ENCODE results near the gene ADARB2. TPM values are rescaled to one million over a fixed set of nuclear protein-coding genes. Genes with fewer than 3 reads are reported as not detected.

Gene ADARB2
- total and polyA plus RNA-seq, 10 of the 15 experiments (the other 5 are each of a cell fraction or from before 2014, with no cell fraction given), result 0.02 to 4.1 (median 0.76) TPM

DNA sequence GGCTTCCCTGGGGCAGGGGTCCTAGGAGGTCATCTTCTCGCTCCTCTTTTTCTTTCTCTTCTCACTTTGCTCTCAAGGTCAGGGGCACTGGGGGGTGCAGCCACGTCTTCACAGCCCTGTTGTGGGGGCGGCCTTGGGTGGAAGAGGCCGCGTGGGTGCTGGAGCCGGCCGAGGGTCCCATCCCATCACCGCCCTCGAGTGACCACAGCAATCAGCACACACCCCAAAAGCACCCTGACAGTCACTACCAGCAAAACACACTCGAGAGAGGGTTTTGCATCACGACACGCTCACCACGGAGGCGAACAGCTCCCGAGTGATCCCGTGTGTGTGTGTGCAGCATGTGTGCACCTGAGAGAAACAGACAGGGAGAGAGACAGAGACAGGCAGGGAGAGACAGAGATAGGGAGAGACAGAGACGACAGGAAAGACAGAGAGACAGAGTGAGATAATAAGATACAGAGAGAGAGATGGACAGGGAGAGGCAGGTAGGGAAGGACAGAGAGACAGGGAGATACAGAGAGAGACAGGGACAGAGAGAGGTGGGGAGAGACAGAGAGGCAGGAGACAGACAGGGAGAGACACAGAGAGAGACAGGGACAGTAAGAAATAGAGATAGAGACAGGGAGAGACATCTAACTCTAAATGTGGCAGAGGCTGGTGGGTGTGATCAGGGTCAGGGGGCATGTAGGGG lies 580.3 kb downstream of the ADARB2 start (continued):
- TF ChIP-seq, protein P1, sequence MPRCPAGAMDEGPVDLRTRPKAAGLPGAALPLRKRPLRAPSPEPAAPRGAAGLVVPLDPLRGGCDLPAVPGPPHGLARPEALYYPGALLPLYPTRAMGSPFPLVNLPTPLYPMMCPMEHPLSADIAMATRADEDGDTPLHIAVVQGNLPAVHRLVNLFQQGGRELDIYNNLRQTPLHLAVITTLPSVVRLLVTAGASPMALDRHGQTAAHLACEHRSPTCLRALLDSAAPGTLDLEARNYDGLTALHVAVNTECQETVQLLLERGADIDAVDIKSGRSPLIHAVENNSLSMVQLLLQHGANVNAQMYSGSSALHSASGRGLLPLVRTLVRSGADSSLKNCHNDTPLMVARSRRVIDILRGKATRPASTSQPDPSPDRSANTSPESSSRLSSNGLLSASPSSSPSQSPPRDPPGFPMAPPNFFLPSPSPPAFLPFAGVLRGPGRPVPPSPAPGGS (IDR thresholded peaks at IDR 0.05; ENCODE audit: borderline replicate concordance, insufficient read depth, low read depth, low read length, poor library complexity, severe bottlenecking), result no peak
- TF ChIP-seq BMI1 (IDR thresholded peaks at IDR 0.05; ENCODE audit: borderline replicate concordance) (no peak), CHD2 (IDR thresholded peaks at IDR 0.05; ENCODE audit: borderline replicate concordance, low read depth, low read length) (no peak)
- TF ChIP-seq, protein P2, sequence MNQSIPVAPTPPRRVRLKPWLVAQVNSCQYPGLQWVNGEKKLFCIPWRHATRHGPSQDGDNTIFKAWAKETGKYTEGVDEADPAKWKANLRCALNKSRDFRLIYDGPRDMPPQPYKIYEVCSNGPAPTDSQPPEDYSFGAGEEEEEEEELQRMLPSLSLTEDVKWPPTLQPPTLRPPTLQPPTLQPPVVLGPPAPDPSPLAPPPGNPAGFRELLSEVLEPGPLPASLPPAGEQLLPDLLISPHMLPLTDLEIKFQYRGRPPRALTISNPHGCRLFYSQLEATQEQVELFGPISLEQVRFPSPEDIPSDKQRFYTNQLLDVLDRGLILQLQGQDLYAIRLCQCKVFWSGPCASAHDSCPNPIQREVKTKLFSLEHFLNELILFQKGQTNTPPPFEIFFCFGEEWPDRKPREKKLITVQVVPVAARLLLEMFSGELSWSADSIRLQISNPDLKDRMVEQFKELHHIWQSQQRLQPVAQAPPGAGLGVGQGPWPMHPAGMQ (IDR thresholded peaks at IDR 0.05; ENCODE audit: borderline replicate concordance), result no peak

DNA sequence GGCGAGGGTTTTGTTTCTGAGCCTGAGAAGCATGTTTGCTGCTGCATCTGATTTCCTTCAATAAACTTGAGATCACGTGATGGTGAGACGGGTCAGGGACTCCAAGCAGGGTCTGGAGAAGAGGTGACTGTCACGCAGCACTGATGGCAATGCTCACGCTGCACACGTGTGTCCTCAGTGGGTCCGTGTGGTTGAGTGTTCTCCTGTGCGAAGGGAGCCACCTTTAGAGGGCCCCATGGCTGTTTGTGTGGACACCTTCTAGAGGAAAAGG lies 580.8 kb downstream of the ADARB2 start:
- H4K20me1 ChIP-seq (ENCODE audit: control insufficient read depth, insufficient read depth), result no peaks in the 10 kb centered on the region
- H3K4me3 ChIP-seq, result no peak overlapping the region
- TF ChIP-seq JUND (IDR thresholded peaks at IDR 0.05; ENCODE audit: low read depth, low read length) (no peak), RCOR1 (conservative IDR thresholded peaks at IDR 0.05; ENCODE audit: low read depth, low read length) (no peak), WRNIP1 (IDR thresholded peaks at IDR 0.05; ENCODE audit: borderline replicate concordance, low read depth, low read length) (no peak), CEBPB (IDR thresholded peaks at IDR 0.05; ENCODE audit: borderline replicate concordance in 1 of 2, low read depth in 2 of 2, low read length in 2 of 2) (no peak), CBFB (IDR thresholded peaks at IDR 0.05; ENCODE audit: low read depth) (no peak), ZNF384 (IDR thresholded peaks at IDR 0.05; ENCODE audit: borderline replicate concordance, low read depth, low read length) (no peak)
- TF ChIP-seq, protein P3, sequence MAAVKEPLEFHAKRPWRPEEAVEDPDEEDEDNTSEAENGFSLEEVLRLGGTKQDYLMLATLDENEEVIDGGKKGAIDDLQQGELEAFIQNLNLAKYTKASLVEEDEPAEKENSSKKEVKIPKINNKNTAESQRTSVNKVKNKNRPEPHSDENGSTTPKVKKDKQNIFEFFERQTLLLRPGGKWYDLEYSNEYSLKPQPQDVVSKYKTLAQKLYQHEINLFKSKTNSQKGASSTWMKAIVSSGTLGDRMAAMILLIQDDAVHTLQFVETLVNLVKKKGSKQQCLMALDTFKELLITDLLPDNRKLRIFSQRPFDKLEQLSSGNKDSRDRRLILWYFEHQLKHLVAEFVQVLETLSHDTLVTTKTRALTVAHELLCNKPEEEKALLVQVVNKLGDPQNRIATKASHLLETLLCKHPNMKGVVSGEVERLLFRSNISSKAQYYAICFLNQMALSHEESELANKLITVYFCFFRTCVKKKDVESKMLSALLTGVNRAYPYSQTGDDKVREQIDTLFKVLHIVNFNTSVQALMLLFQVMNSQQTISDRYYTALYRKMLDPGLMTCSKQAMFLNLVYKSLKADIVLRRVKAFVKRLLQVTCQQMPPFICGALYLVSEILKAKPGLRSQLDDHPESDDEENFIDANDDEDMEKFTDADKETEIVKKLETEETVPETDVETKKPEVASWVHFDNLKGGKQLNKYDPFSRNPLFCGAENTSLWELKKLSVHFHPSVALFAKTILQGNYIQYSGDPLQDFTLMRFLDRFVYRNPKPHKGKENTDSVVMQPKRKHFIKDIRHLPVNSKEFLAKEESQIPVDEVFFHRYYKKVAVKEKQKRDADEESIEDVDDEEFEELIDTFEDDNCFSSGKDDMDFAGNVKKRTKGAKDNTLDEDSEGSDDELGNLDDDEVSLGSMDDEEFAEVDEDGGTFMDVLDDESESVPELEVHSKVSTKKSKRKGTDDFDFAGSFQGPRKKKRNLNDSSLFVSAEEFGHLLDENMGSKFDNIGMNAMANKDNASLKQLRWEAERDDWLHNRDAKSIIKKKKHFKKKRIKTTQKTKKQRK (IDR thresholded peaks at IDR 0.05; ENCODE audit: low read depth, low read length), result no peak
- TF ChIP-seq, protein P4, sequence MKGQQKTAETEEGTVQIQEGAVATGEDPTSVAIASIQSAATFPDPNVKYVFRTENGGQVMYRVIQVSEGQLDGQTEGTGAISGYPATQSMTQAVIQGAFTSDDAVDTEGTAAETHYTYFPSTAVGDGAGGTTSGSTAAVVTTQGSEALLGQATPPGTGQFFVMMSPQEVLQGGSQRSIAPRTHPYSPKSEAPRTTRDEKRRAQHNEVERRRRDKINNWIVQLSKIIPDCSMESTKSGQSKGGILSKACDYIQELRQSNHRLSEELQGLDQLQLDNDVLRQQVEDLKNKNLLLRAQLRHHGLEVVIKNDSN (IDR thresholded peaks at IDR 0.05; ENCODE audit: borderline replicate concordance, extremely low read length, insufficient read depth, low read depth, low read length), result no peak
- TF ChIP-seq, protein P5, sequence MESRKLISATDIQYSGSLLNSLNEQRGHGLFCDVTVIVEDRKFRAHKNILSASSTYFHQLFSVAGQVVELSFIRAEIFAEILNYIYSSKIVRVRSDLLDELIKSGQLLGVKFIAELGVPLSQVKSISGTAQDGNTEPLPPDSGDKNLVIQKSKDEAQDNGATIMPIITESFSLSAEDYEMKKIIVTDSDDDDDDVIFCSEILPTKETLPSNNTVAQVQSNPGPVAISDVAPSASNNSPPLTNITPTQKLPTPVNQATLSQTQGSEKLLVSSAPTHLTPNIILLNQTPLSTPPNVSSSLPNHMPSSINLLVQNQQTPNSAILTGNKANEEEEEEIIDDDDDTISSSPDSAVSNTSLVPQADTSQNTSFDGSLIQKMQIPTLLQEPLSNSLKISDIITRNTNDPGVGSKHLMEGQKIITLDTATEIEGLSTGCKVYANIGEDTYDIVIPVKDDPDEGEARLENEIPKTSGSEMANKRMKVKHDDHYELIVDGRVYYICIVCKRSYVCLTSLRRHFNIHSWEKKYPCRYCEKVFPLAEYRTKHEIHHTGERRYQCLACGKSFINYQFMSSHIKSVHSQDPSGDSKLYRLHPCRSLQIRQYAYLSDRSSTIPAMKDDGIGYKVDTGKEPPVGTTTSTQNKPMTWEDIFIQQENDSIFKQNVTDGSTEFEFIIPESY (IDR thresholded peaks at IDR 0.05), result no peak
- CTCF ChIA-PET, result no interaction called here
- H3K9me3 ChIP-seq (replicated peaks; ENCODE audit: control insufficient read depth, insufficient read depth, low read length), result no peaks in the 10 kb centered on the region
- intact Hi-C loops (cut with micrococcal nuclease; ENCODE audit: unreplicated experiment), result no loop called here
- RAD21 ChIA-PET (ENCODE audit: unreplicated experiment), result no interaction called here
- no peak overlapping the region for H3K9ac ChIP-seq (ENCODE audit: control insufficient read depth, insufficient read depth, low read length)
- no peak overlapping the region for H3K27ac ChIP-seq (ENCODE audit: control insufficient read depth, insufficient read depth)
- WGBS (ENCODE audit: insufficient coverage, insufficient replicate concordance, low lambda C conversion rate, missing lambda C conversion rate), result 33% methylated on average over 8 of the region's 8 CpGs
- no TSS peak for BruUV-seq (replicated peaks)
- in situ Hi-C loops (cut with MboI), result no loop called here
- H3K4me2 ChIP-seq (ENCODE audit: control insufficient read depth, insufficient read depth), result no peak overlapping the region
- FAIRE-seq (no peak), ATAC-seq (no peak), DNase-seq (ENCODE audit: low read depth, low spot score) (no peak)
- no peaks in the 10 kb centered on the region for H3K4me1 ChIP-seq (ENCODE audit: control insufficient read depth, insufficient read depth, low read length)
- no peaks in the 10 kb centered on the region; a peak in 1 of 4 replicates for H3K27me3 ChIP-seq (replicated peaks in 1 of 2; ENCODE audit: control insufficient read depth in 2 of 2, insufficient read depth in 2 of 2, low read length in 1 of 2)
- SMC1A ChIA-PET (ENCODE audit: uncharacterized antibody, unreplicated experiment), result no interaction called here
- H2AFZ ChIP-seq (ENCODE audit: control insufficient read depth, low read depth, low read length), result no peak overlapping the region
- no peaks in the 10 kb centered on the region for H3K79me2 ChIP-seq (ENCODE audit: control insufficient read depth, insufficient read depth, low read length)
- POLR2A ChIA-PET, result no interaction called here
- H3K36me3 ChIP-seq (ENCODE audit: control insufficient read depth in 2 of 2, insufficient read depth in 2 of 2, low read length in 1 of 2), result no peaks in the 10 kb centered on the region

Data from GM12878 (cell line).